ENCODE data around the gene SURF1.
"Not testable (repeated sequence)": the region's sequence is repeated elsewhere in the genome, so short reads cannot be mapped to it uniquely, and the experiment has no call there.

The SURF1 gene

GRCh38 chr9:133320421-133320881, 35.8 kb downstream of the SURF1 start:
- DNase-seq (ENCODE audit: low spot score) = no peak

- DNase-seq (ENCODE audit: low spot score) = not testable (repeated sequence)
Observed at GRCh38 chr9:133317551-133317950, 38.7 kb downstream of the SURF1 start.

DNA sequence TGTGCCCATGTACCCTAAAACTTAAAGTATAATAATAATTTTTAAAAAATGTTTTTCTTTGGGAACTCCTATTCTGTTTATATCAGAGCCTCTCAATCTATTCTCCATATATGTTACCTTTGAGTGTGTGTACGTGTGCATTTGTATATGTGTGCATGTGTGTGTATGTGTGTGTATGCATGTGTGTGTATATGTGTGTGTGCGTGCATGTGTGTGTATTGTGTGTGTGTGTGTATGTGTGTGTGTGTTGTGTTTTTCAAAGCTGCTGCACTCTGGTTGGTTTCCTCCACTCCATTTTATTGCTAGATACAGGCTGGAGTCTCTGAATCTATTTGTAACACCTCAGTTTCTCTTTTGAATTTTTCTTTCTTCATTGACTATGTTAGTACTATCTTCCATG, 40.3 kb downstream of the SURF1 start:
- DNase-seq (ENCODE audit: low spot score) = no peak

DNA sequence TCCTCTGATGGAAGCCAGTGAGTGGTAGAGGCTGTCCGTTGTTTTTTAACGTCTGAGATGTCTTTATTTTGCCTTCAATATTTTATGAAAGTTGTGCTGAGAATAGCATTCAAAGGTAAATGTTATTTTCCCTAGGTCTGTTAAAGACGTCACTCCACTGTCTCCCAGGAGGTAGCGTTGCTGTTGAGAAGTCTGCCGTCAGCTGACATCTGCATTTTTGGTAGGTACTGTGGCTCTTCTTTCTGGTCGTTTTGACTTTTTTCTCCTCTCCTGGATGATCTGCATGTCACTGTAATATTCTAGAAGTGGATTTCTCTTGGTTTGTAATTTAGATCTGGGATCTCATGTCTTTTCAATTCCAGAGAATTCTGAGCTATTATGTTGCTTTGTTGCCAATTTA, 46.7 kb downstream of the SURF1 start:
- DNase-seq (ENCODE audit: low spot score) = no peak

GRCh38 chr9:133307301-133307700, 49.0 kb downstream of the SURF1 start:
- no peak for DNase-seq (ENCODE audit: low spot score)

GRCh38 chr9:133306242-133307204, 49.8 kb downstream of the SURF1 start:
- no peak for DNase-seq (ENCODE audit: low spot score)

GRCh38 chr9:133305731-133306130, 50.6 kb downstream of the SURF1 start:
- DNase-seq (ENCODE audit: low spot score) = no peak

GRCh38 chr9:133304477-133305377, 51.6 kb downstream of the SURF1 start:
- no peak for DNase-seq (ENCODE audit: low spot score)

DNA sequence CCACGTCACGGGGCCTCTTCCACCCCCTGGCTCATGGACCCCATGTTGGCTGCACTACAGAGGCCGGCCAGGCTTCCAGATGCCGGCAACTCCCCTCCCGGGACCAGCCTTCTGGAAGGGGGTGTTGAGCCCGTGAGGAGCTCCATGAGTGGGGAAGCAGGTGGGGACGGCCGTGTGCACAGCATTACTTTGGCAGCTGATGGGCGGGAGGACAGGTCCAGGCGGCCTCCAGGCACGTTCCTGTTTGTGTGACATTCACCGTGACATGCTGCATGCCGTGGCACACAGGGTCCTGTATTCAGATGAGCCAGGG, 52.2 kb downstream of the SURF1 start:
- no peak for DNase-seq (ENCODE audit: low spot score)

DNA sequence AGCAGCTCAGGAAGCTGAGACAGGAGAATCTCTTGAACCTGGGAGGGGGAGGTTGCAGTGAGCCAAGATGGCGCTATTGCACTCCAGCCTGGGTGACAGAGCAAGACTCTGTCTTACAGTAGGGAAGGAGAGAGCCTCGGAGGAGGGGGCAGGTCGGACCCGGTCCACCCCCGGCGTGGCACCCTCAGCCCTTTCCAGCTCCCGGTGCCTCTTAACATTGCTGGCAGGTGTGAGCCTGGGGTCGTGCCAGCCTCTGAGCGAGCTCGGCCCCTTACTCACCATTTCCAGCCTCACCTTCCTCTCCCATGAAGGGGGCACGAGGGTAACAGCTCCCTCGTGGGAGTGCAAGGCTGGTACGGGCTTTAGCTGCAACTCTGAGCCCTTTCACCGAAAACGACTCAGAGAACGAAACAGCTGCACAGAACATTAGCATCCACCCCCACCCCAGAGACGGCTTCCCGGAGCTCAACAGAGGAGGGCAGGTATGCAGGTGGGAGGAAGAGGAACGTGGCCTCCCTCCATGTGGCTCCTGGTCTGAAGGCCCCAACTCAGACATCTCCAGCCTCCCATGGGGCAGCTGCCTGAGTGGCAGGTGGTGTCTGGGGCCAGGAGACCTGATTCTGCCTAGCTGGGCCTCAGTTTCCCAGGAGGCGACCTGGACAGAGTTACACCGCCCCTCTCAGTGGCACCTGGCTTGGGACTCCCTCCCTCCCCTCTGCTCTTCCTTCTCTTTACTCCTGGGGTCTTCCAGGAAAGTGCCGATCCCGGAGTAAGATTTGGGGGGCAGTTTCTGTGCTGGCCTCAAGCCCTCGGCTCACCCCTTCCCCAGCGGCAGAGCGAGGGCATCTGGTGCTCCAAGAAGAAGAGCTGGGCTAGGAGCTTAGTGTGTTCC, 52.8 kb downstream of the SURF1 start:
- DNase-seq (ENCODE audit: low spot score) = no peak
